ENCODE measurements around the gene DOCK7. TPM values are rescaled to one million over a fixed set of nuclear protein-coding genes. Genes with fewer than 3 reads are reported as not detected.
"Not testable (repeated sequence)": the region's sequence is repeated elsewhere in the genome, so short reads cannot be mapped to it uniquely, and the experiment has no call there.

The DOCK7 gene
- total and polyA plus RNA-seq, 9 donors = 12.7 to 43.1 (median 38.2) TPM

- 84 to 93% (median 88%) methylated on average over 3 of the region's 3 CpGs for WGBS, 3 donors
- H3K27ac ChIP-seq = no peak overlapping the region
- DNase-seq = no peak
These were observed 28.2 kb upstream of the DOCK7 start for GRCh38 chr1:62716397-62716796.

GRCh38 chr1:62712336-62713243, 24.4 kb upstream of the DOCK7 start:
- intact Hi-C loops (cut with DNase I) = no loop called here
- DNase-seq = no peak
- Histone ChIP-seq H3K9me3 (no peaks in the 10 kb centered on the region), H3K27ac (no peak overlapping the region), H3K36me3 (no peaks in the 10 kb centered on the region), H3K4me1 (ENCODE audit: insufficient read depth) (no peaks in the 10 kb centered on the region), H3K27me3 (no peaks in the 10 kb centered on the region), H3K4me3 (no peak overlapping the region)
- WGBS, 3 donors = 87 to 90% (median 90%) methylated on average over 3 of the region's 3 CpGs
- no peak for TF ChIP-seq CTCF (IDR thresholded peaks at IDR 0.05)
- no peak for TF ChIP-seq EP300 (IDR thresholded peaks at IDR 0.05)
- TF ChIP-seq POLR2A (IDR thresholded peaks at IDR 0.05) = no peak

More at GRCh38 chr1:62716397-62716796, 28.2 kb upstream of the DOCK7 start:
- no peak for TF ChIP-seq POLR2A (IDR thresholded peaks at IDR 0.05)
- TF ChIP-seq CTCF (IDR thresholded peaks at IDR 0.05) = no peak
- TF ChIP-seq EP300 (IDR thresholded peaks at IDR 0.05) = no peak
- H3K27me3 ChIP-seq = no peaks in the 10 kb centered on the region
- H3K9me3 ChIP-seq = no peaks in the 10 kb centered on the region
- intact Hi-C loops (cut with DNase I) = no loop called here
- no peaks in the 10 kb centered on the region for H3K36me3 ChIP-seq
- no peaks in the 10 kb centered on the region for H3K4me1 ChIP-seq (ENCODE audit: insufficient read depth)
- no peak overlapping the region for H3K4me3 ChIP-seq

GRCh38 chr1:62707744-62708120, 19.5 kb upstream of the DOCK7 start:
- Histone ChIP-seq H3K36me3 (no peaks in the 10 kb centered on the region), H3K9me3 (no peaks in the 10 kb centered on the region), H3K4me3 (no peak overlapping the region), H3K4me1 (ENCODE audit: insufficient read depth) (no peaks in the 10 kb centered on the region), H3K27me3 (no peaks in the 10 kb centered on the region), H3K27ac (no peak overlapping the region)
- intact Hi-C loops (cut with DNase I) = no loop called here
- no peak for TF ChIP-seq CTCF (IDR thresholded peaks at IDR 0.05)
- TF ChIP-seq EP300 (IDR thresholded peaks at IDR 0.05) = no peak
- TF ChIP-seq POLR2A (IDR thresholded peaks at IDR 0.05) = no peak
- 53 to 64% (median 61%) methylated on average over 2 of the region's 2 CpGs for WGBS, 3 donors
- DNase-seq = no peak

- H3K9me3 ChIP-seq = no peaks in the 10 kb centered on the region
- no peaks in the 10 kb centered on the region for H3K4me1 ChIP-seq (ENCODE audit: insufficient read depth)
- H3K36me3 ChIP-seq = no peaks in the 10 kb centered on the region
- no peak overlapping the region for H3K4me3 ChIP-seq
- intact Hi-C loops (cut with DNase I) = no loop called here
- no peaks in the 10 kb centered on the region for H3K27me3 ChIP-seq
- H3K27ac ChIP-seq = no peak overlapping the region
- no peak for DNase-seq
- TF ChIP-seq CTCF (IDR thresholded peaks at IDR 0.05) (no peak), POLR2A (IDR thresholded peaks at IDR 0.05) (no peak), EP300 (IDR thresholded peaks at IDR 0.05) (no peak)
- 76 to 88% (median 79%) methylated on average over 6 to 7 of the region's 7 CpGs for WGBS, 3 donors
These were observed 19.0 kb upstream of the DOCK7 start for GRCh38 chr1:62706985-62707743.

- intact Hi-C loops (cut with DNase I); H3K27me3 ChIP-seq; H3K27ac ChIP-seq; DNase-seq; H3K9me3 ChIP-seq; H3K4me3 ChIP-seq; H3K4me1 ChIP-seq (ENCODE audit: insufficient read depth); H3K36me3 ChIP-seq: not testable (repeated sequence)
- 94 to 98% (median 96%) methylated on average over 5 of the region's 5 CpGs for WGBS, 3 donors
These were observed 10.0 kb upstream of the DOCK7 start for GRCh38 chr1:62698161-62698560.

GRCh38 chr1:62694479-62694878, 6.3 kb upstream of the DOCK7 start:
- DNase-seq; H3K27ac ChIP-seq; intact Hi-C loops (cut with DNase I); H3K36me3 ChIP-seq; H3K4me3 ChIP-seq; H3K9me3 ChIP-seq; H3K27me3 ChIP-seq; H3K4me1 ChIP-seq (ENCODE audit: insufficient read depth): not testable (repeated sequence)
- 87 to 91% (median 88%) methylated on average over 7 of the region's 7 CpGs for WGBS, 3 donors

Measured in ovary (tissue), 9 donors.